HK-2 (cell line): ENCODE measurements around the gene CCDC92B.
"Not testable (repeated sequence)": the region's sequence is repeated elsewhere in the genome, so short reads cannot be mapped to it uniquely, and the experiment has no call there.

Source experiments
- DNase-seq: peaks from one replicate; pipeline ENCODE4 v3.0.0-alpha.2; 2018; ENCODE audit not compliant: unreplicated experiment

The CCDC92B gene

DNA sequence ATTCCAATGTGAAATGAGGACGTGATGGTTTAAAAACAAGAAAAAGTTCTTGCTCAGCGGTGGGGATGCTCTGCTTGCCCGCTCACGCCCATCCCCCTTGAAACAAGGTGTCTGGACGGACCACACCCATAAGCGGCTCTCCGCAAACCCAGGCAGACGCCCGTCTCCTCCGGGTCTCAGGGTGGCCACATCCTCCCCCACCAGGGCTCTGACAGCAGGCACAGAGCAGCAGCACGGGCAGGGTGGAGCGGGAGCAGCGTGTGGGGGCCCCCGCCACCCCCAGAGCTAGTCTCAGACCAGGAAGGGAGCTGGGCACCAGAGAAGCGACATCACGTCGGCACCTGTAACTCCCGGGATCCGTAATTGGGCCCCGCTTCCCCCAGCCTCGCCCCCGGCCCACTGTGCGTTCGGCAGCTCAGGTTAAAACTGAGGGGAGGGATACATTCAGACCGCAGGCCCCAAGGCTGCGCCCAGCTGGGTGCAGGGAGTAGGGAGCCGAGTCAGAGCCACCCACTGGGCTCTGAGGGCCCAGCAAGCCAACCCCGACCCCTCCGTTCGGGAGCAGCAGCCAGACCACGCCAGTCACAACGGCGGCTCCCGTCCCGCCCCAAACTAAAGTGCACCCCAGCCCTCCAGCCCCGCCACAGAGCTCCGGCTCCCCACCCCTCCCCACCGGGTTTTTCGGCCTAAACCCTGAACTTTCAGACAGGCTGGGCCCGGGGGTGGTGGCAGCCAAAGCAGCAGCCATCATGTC lies 59.9 kb downstream of the CCDC92B start:
- no peak for DNase-seq

DNA sequence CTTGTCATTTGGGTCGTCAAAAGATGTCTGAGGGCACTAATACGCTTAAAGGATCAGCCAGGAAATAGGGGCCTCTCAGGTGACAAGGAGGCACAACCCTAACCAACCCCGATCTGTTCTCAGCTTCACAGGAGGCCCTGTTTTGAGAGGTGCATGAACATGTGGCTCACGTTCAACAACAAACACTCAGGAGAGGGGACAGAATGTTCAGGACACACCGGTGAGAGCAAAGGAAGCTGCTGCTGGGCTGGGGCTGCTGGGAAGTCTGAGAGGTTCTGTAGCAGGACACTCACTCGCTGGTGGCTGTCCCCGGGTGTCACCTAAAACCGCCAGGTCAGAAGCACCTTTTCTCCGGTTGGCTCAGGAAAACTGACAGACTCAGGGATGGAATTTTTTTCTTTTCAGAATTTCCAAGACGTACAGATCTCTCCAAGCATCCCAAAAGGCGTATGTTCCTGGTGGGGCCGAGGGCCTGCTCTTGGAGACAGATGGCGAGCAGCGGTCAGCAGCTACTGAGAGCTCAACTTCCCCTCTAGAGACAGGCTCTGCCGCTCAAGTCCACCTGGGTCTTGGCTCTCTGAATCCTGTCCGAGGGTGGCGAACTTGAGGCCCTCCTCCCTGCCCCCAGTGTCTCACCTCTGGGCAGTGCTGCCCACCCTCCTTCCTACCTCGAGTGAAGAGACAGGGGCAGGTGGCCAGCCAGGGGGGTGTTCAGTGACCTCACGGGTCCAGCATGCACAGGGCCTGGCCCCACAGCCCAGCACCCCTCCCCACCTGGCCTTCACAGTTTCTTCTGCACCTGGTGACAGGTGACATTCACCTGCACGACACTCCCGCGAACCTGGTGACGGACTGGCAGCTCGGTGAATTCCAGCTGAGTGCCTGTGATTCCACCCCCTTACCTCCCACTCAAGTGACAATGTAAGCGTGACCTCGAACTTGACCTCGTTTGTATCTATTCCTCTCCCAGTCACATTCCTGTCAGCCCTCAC lies 60.8 kb downstream of the CCDC92B start:
- DNase-seq = no peak

- no peak for DNase-seq
Measured at GRCh38 chr17:2687074-2687418, 62.4 kb downstream of the CCDC92B start.

DNA sequence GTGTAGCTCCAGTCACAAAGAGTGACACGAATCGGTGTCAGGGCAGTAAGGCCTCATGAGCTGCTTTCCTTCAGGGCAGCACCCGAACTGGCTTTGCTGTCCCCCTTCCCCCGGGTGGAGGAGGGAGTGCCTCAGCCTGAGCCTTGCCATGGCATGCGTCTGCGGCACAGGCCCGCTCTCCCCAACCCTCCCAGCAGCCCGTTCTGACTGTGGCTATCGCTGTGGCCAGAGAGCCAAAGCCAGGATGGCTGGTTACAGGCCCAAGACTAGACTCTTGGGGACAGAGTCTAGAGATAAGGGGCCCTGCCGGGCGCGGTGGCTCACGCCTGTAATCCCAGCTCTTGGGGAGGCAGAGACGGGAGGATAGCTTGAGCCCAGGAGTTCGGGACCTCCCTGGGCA lies 63.8 kb downstream of the CCDC92B start:
- no peak for DNase-seq

DNA sequence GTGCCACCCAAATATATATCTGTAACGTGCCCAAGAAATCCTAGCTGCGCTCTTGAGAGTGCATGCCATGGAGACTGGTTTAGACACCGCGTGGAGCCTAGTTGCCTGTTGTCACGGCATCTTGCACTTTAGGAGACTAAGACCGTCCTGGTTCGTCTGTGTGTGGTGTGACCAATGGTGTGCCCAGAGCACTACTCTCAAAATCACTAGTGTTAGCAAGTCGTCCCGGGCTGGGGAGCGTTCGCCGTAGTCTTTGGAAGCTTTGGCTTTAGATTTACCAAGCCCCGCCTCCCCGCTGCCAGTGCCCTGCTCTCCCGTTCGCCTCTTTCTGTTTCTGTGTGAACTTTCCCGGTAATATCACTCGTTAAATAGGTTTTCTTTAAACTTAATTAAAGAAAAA lies 64.9 kb downstream of the CCDC92B start:
- DNase-seq = no peak

- DNase-seq = no peak
Measured at GRCh38 chr17:2683912-2684311, 65.5 kb downstream of the CCDC92B start.

DNA sequence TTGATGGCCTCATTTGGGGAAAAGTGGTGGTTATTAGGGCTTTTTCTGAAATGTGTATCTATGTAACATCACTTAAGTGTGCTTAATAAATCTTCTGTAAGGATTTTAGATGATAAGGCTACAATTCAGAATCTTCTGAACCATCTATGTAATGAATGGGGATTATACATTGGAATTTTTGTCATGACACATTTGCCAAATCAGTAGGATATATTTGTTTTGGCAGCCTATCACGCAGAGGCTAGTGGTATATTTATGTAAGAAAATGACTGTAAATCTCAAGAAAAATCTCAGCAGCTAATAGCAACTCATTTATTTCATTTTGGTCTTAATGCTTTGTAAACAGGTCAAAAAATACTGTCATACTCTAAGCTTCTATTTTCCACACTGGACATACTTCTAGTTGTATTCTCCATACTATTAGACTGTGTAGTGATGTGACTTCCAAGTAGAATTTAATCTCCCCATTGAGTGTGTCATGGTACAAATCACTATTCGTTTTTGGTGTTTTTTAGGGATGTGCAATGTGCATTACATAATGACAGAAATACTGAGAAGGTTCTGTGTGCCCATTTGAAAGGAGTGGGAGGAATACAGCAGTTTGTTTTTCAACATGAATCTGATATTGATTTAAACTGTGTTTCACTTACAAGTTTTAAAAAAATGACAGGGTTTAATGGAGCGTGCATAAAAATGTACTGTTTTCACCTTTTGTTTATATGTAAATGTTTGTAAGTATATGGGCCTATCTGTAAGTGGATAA lies 67.1 kb downstream of the CCDC92B start:
- DNase-seq = no peak

DNA sequence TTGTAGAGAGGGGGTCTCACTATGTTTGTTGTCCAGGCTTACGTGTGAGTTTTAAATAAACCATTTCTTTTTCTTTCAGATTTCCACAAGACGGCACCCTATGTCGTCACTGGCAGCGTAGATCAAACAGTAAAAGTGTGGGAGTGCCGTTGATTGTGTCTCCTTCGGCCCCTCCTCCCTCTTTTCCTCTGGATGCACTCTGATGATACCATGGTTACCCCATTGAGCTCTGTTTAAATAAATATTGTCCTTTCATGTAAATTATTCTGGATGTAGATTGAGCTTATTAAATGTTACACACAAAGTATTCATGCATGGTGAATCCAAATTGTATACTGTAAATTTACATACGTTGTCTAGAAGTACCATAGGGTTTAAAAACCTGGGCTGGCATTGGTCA lies 67.8 kb downstream of the CCDC92B start:
- no peak for DNase-seq

GRCh38 chr17:2680961-2681360 lies 68.5 kb downstream of the CCDC92B start:
- DNase-seq = no peak

DNA sequence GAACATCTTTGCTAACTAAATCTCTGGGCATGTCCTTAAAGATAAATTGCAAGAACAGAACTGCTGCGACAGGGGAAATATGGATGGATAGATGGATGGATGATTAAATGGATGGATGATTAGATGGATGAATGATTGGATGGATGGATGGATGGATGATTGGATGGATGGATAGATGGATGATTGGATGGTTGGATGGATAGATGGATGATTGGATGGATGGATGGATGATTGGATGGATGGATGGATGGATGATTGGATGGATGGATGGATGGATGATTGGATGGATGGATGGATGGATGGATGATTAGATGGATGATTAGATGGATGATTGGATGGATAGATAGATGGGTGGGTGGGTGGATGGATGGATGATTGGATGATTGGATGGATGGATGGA lies 70.2 kb downstream of the CCDC92B start:
- DNase-seq = not testable (repeated sequence)
